ENCODE measurements around the gene ACKR2.

GRCh38 chr3:42902257-42902656, 93.0 kb downstream of the ACKR2 start:
- TF ChIP-seq POLR2A (IDR thresholded peaks at IDR 0.05) (no peak), CTCF (IDR thresholded peaks at IDR 0.05) (no peak), EP300 (IDR thresholded peaks at IDR 0.05) (no peak), POLR2AphosphoS5 (IDR thresholded peaks at IDR 0.05) (no peak)

Measured in suprapubic skin (tissue), 4 donors.